NCI-H748 treated with DMSO at 0.1 percent for 48 hours (cell line): Measurements from ENCODE around the gene CADM4.
A peak's percentile ranks its signal among the peaks of the same experiment; 100 is the strongest.

Source experiments
- DNase-seq: peaks from one replicate; lab custom pipeline; 2025; lab: John Stamatoyannopoulos, UW

CADM4 gene

DNA sequence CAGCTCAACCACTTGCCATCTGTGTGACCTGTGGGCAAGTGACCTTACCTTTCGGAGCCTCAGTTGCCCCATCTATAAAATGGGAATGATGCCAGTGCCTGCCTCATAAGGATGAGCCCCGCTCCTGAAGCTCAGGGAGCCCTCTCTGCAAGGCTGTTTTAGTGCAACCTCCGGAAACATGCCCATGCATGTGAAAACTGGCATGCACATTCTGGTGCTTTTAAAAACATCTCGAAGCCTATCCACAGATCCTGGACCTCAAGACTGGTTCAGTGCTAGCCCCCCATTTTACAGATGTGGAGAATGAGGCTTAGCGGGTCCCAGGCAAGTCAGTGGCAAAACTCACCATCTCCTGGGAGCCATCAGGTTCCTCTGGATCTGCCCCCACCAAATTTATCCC is 5.6 kb downstream of the CADM4 start:
- no peak for DNase-seq

- no peak for DNase-seq
These were observed 6.1 kb downstream of the CADM4 start for GRCh38 chr19:43633520-43633919.

DNA sequence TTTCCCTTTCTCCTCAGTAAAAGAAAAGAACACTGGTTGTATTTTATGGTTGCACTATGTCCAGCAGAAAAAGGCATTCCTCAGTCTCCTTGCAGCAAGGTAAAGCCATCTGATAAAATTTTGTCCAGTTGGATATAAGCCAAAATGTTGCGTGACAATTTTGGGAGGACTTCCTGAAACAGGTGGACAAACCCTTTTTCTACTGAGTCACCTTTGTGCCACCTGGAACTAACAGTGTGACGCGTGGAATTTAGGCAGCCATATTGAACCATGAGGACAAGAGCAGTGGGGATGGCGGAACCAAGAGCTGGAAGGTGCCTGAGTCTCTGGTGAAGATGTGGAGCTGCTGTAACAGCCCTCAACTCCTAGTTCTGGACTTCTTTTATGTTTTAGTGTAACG is 8.2 kb downstream of the CADM4 start:
- DNase-seq = no peak

GRCh38 chr19:43628646-43629326 is 10.9 kb downstream of the CADM4 start:
- DNase-seq = no peak

DNA sequence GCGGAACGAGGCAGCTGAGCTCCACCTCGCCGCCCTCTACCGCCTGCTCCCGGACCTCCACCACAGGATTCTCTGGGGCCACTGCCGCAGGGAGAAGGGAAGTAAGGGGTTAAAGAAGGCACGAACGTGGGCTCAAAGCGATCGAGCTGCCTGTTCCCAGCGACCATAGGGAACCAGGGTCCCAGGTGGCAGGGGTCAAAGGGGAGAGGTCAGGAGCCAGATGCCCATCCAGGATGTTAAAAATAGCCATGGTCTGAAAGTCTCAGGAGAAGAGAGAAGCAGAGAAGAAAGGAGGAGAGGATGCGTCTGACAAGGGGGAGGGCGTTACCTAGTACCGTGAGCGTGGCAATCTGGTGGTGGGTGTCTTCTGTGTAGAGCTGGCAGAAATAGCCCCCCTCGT is 12.8 kb downstream of the CADM4 start:
- no peak for DNase-seq

DNA sequence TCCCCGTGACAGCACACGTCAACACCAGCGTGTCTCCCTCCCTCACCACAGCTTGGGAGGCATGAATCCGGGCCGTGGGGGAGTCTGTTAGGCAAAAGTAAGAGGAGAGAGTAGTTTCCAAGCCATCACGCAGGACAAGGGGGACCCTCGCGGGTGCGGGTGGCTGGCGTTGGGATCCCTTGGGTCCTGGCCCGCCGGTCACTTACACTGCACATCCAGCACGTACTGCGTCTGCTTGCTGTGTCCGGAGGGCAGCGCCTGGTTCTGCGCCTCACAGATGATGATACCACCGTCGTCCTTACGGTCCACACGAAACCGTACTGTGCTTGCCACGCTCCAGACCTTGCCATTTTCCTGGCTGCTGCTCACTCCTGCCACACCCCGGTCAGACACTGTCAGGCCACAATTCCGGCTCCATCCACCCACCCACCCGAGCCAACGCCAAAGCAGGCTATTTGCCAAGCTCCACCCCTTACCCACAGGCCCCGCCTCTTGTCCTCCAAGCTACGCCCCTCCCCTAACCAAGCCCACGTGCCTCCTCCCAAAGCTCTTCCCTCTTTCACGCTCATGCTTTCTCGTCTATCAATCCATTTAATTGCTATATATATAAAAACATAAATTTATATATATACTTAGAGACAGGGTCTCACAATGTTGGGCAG is 13.6 kb downstream of the CADM4 start:
- no peak for DNase-seq

DNA sequence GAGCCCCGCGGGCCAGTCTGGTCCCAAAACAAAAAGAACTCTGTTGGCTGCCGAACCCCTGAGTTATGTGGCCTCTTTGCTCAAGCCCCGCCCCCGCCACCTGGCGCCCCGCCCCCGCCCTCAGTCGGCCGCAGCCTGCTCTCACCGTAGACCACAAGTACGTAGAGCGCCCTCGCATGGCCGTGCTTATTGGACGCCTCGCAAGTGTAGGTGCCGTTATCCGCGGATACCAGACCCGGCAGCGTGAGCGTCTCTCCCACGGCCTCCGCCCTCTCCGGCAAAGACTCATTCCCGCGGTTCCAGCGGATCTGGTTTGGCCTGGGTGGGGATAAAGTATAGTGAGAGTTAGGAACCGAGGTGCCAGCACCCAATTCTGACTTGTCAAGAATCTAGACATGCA is 14.7 kb downstream of the CADM4 start:
- DNase-seq = no peak

DNA sequence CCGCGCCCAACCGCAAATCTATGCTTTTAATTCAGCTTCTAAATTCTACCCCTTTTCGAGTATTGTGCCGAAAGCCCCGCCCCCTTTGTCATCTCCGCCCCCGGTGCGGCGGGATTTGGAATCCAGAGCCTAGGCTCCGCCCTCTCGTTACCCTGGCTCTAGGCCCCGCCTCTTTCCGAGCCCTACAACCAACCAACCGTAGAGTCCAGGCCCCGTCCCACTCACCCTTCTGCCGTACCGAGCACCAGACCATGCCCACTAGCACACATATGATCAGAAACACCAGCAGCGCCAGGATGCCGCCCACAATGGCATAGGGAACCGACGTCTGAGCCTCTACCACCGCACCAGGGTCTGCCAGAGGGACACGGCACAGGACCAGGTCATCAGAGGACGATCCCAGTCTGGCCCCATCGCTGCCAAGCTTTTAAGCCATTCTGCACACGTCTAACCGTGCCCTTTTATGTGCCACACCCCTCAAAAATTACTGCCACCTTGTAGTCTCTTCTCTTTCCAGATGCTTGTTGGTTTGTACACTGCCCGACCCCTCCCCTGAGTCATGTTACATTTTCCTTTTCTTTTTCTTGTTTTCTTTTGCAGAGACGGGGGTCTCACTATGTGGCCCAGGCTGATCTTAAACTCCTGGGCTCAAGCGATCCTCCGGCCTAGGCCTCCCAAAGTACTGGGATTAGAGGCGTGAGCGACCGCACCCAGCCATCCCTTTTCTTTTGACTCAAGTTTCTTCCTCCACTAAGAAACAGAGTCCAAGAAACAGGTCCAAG is 15.6 kb downstream of the CADM4 start:
- no peak for DNase-seq

DNA sequence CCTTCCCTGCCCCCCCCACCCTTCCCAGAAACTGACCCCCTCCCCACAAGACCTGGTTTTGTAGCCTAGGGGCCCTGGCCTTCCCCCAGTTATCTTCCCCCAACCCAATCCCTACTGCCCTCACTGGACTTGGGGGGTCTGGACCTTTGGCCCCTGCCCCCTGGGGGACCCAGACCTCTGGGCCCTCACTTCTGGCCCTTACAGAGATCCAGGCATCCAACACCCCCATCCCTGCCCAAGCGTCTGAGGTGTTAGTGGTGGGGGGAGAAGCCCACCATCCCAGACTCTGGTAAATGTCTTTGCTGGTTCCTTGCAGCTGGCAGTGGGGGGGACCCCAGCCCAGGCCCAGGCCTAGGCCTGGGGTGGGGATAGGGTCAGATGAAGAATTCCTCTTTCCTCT is 16.7 kb downstream of the CADM4 start:
- no peak for DNase-seq

GRCh38 chr19:43622070-43622469 is 17.6 kb downstream of the CADM4 start:
- DNase-seq = no peak

GRCh38 chr19:43620061-43621001 is 19.3 kb downstream of the CADM4 start:
- DNase-seq = no peak

- peak; percentile 90 for DNase-seq
These were observed 20.2 kb downstream of the CADM4 start, which contains the start of gene ZNF428 for GRCh38 chr19:43619262-43620060. TSS of gene ZNF428 (minus strand) at chr19:43619629. CDS start at chr19:43614304, 5,325 bp downstream.

DNA sequence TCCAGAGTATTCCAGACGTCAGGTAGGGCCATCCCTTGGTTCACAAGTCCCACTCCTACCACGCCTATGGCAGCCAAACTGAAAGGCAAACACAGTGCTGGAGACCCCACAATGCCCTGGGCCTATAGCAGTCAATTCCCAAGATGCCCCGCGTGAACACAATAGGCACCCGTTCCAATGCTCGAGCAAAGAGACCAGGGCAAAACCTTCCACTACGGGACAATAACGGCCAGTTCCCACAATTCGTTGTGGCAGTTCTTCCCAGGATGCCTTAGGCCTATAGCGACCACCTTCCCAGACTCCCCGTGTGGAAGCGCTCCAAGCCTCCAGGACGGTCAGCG is 20.8 kb downstream of the CADM4 start:
- DNase-seq = peak; percentile 82

GRCh38 chr19:43616954-43617353 is 22.7 kb downstream of the CADM4 start:
- DNase-seq = no peak

DNA sequence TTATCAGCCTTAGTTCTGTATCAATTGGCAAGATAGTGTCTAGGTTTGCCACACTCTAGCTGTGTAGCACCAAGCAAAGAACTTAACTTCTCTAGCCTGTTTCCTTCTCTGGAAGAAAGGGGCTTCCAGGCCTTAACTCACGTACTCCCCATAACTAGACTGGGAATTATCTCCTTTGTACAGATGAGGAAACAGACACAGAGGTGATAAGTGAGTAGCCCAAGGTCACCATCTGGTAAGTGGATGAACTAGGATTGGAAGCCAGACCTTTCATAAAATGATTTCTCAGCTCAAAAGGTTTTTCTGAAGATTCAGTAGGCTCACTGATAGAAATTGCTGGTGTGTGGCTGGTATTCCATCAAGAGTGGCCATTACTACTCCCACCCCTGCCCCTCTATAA is 23.3 kb downstream of the CADM4 start:
- DNase-seq = no peak

DNA sequence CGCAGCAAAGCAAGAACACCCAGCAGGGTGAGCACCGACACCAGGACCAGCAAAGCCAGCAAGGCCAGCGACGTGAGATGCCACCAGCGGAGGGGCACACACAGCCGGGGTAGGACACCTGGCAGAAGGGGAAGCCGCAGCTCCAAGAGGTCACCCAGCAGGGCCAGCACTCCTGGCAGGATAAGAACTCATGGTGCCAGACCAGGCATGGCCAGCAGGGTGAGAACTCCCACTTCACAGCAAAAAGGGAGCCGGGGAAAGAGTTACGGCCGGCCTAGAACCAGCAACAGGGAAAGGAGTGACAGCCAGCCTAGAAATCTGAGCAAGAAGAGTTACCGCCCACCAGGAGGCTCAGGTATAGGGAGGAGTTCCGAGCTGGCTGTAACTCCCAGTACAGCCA is 27.3 kb downstream of the CADM4 start:
- DNase-seq = no peak

DNA sequence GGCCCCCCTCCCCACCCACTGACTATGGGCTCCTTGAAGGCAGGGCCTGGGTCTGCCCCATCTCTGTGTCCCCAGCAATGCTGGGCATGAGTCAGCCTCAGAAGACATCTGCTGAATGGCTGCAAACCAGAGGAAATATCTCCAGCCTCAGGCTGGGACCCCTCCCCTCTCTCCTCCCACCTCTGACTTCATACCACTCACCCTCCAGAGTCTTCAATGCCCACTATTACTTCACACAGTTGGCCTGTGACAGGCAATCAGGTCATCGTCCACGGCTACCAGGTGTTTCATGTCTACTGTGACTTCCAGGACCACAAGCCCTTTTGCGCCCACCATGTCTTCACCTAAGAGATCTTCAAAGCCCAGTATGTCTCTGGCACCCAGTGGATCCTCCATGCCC is 27.9 kb downstream of the CADM4 start, which contains the start of gene SRRM5:
Gene SRRM5 (plus strand): TSS at position 301 of the 400 bp plus-strand sequence. CDS start 34 bp downstream, at position 335.
- DNase-seq = no peak

GRCh38 chr19:43610493-43610892 is 29.2 kb downstream of the CADM4 start:
- DNase-seq = no peak

- no peak for DNase-seq
These were observed 29.8 kb downstream of the CADM4 start for GRCh38 chr19:43609872-43610271.

- DNase-seq = no peak
These were observed 32.1 kb downstream of the CADM4 start for GRCh38 chr19:43607238-43608205.
